NCI-H446 (cell line): ENCODE data around the gene PLOD3.

Source experiments
- DNase-seq, 2 experiments: peaks; one replicate each; lab custom pipeline; 2025; lab: John Stamatoyannopoulos, UW

PLOD3 gene

GRCh38 chr7:101180130-101180755 lies 37.1 kb downstream of the PLOD3 start, which contains the start of gene NAT16:
Gene NAT16 (minus strand): TSS chr7:101180293. CDS start chr7:101174807, 5,486 bp downstream.
- no peak for DNase-seq

- no peak for DNase-seq
These were observed 37.7 kb downstream of the PLOD3 start for GRCh38 chr7:101179713-101180112.

GRCh38 chr7:101179117-101179516 lies 38.3 kb downstream of the PLOD3 start:
- no peak for DNase-seq

GRCh38 chr7:101177644-101178043 lies 39.7 kb downstream of the PLOD3 start:
- no peak for DNase-seq

- DNase-seq: no peak
These were observed 41.7 kb downstream of the PLOD3 start for GRCh38 chr7:101175664-101176063.

- no peak for DNase-seq
These were observed 43.0 kb downstream of the PLOD3 start for GRCh38 chr7:101174322-101174854.

GRCh38 chr7:101173752-101174244 lies 43.6 kb downstream of the PLOD3 start:
- peak in 1 of 2 experiments; percentile 30 for DNase-seq

GRCh38 chr7:101172854-101173751 lies 44.3 kb downstream of the PLOD3 start:
- DNase-seq: peak; percentile 56 to 66

- DNase-seq: no peak
These were observed 45.2 kb downstream of the PLOD3 start for GRCh38 chr7:101172005-101172853.

GRCh38 chr7:101171442-101171837 lies 45.9 kb downstream of the PLOD3 start:
- DNase-seq: no peak

- DNase-seq: no peak
These were observed 46.6 kb downstream of the PLOD3 start for GRCh38 chr7:101170617-101171441.

GRCh38 chr7:101169838-101170551 lies 47.4 kb downstream of the PLOD3 start:
- peak in 1 of 2 experiments; percentile 50 for DNase-seq

GRCh38 chr7:101169110-101169837 lies 48.1 kb downstream of the PLOD3 start:
- no peak for DNase-seq

GRCh38 chr7:101168412-101169049 lies 48.9 kb downstream of the PLOD3 start:
- no peak for DNase-seq

GRCh38 chr7:101167645-101168411 lies 49.6 kb downstream of the PLOD3 start:
- DNase-seq: no peak

- DNase-seq: peak in 1 of 2 experiments; percentile 33
These were observed 50.3 kb downstream of the PLOD3 start for GRCh38 chr7:101166909-101167644.

- no peak for DNase-seq
These were observed 50.8 kb downstream of the PLOD3 start for GRCh38 chr7:101166648-101166908.
